ENCODE data around the gene WDCP.
A peak's percentile ranks its signal among the peaks of the same experiment; 100 is the strongest.

The WDCP gene

GRCh38 chr2:23988371-23988770 lies 58.8 kb downstream of the WDCP start:
- DNase-seq: peak; percentile 1

All from NCI-H774 (cell line).